HG03103 (cell line): Measurements from ENCODE around the gene FSCN2.

ENCODE experiments used
- ATAC-seq: cut with Tn5 transposase; IDR thresholded peaks from one replicate; pipeline ENCODE4 v1.9.1; 2021; ENCODE audit warnings: low read depth; ENCODE audit not compliant: unreplicated experiment

Gene FSCN2

GRCh38 chr17:81552244-81553017, 24.3 kb downstream of the FSCN2 start, which contains the start of gene FAAP100:
Gene FAAP100 (minus strand): TSS chr17:81552353. CDS start chr17:81552330, 23 bp downstream.
- ATAC-seq: peak; percentile 35

DNA sequence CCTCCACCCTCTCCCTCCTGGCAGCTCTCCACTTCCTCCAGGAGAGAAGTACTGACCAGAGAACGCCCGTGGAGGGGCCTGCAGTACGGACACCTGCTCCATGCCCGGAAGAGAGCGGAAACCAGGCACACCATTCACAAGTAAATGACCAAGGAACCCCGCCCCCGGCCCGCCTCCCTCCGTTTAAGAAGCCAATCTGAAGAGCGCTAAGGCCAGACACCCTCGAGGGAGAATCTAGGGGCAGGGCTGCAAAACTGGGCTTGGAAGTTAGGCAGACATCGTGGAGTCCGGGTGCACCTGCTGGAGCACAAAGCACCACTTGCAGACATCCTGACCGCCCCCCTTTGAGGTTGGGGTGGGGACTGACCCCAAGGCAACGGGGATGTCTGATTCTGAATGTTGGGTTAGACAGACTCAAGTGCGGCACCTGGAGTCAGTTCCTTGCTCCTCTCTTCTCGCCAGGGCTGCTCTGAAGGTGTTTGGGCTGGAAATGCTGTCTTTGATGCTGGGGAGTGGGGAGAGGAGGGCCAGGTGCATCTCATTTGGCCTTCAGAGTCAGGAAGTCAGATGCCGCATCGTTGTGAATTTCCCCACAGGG, 24.9 kb downstream of the FSCN2 start:
- peak; percentile 32 for ATAC-seq

- ATAC-seq: no peak
Measured at GRCh38 chr17:81553616-81554181, 25.5 kb downstream of the FSCN2 start.

DNA sequence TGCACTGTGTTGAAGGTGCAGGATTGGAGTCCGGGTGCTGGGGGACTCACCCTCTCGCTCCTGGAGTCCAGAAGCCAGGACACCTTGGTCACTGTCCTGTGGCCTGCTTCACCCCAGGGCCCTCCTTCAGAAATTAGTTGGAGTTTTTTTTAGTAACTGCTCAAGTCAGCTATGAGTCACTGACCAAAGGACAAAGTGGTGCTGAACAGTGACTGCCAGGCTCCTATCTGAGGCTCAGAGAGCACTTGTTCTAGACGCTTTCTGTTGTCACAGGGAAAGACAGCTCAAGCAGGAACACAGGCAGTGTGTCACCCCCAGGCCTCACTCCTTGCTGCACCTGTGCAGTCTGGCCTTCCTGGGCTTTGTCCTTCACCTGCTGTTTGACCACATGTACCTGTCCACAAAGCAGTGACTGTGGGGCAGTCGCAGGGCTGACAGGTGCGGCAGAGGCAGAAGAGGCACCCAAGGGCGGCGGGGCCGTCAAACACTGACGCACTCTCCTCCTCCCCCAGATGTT, 28.1 kb downstream of the FSCN2 start:
- no peak for ATAC-seq

DNA sequence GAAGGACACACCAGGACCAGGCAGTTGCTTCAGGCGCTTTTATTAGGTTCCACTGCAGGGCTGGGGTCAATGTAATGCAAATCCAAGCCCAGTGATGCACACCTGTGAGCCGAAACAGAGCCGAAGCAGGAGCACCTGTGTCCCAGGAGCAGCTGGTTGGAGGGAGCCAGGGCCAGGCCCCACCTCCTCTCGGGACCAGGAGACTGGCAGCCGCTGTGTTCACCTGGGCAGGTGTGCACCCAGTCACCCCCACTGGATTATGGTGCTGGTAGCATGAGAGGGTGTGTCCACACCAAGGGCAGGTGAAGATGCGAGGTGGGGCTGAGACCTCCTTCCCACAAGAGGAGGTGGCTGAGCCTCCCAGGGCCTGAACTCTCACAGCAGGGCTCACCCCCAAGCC, 28.7 kb downstream of the FSCN2 start:
- no peak for ATAC-seq

DNA sequence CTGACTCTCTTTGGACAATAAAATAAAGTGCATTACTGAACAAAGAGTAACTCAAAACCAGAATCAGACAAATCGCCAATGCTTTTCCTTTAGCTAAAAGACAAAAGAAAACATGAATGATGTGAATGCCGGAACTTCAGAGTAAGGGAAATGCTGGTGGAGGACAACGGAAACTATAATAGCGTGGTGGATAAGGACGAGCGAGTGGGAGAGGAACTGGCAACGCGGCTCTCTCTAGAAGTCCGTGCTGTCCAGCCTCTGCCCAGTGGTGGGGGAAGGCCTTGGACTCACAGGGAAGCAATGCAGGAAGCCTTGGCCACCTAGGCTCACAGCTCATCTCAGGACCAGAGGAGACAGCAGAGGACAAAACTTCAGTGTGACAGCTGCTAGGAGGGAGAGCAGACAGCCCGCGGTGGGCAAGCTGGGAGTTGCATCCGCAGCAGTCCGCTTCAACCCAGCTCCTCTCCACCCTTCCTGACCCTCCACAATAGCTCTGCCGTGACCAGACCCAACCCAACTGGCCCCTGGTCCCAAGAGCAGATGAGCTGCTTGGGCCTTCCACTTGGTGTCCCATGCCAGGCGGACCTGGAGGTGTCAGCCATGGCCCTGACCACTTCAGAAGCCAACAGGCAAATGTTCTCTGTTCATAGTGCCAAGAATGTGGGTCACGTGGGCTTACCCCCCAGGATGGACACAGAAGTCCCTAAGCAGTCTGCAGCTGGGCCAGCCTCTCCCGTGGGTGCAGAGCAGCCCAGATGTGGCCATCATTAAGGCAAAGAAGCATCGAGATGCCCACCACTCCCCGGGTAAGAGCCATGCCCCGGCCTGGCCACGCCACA, 29.3 kb downstream of the FSCN2 start:
- no peak for ATAC-seq

- no peak for ATAC-seq
Measured at GRCh38 chr17:81558115-81558468, 29.9 kb downstream of the FSCN2 start.

DNA sequence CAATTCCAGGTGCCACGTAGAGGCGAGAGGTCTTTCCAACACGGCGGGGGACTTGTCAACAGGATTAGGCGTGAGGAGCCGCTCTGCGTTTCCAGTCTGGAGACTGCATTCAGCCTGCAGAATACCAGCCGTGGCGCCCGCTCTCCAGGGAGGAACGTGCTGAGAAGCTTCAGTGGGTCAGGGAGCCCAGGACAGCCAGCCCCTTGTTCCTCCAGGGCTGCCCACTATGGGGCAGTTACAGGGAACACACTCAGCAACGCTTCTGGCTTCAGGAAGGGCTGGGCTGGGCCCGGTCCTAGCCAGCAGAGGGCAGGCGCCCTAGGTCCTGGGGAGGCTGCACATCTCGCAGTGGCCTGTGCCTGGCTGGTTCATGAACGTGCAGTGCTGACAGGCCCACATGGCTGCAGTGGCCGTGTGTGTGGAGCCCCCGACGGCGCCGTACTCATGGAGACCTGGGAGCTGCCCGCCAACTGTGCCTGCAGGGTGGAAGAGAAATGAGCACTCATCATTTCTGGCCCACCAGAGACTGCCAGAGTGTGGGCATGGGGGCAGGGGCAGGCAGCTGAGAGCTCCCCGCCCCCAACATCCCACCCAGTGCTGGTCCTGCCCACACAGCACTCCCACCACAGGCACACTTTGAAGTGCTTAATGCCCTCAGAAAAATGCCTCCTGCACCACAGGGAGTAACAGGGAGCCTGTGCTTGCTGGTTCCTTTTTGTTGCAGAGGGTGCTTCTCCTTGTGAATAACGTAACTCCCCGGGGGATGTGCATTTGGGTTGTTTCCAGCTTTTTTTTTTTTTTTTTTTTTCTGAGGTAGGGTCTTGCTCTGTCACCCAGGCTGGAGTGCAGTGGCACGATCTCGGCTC, 31.0 kb downstream of the FSCN2 start:
- ATAC-seq: no peak

GRCh38 chr17:81561494-81561885, 33.3 kb downstream of the FSCN2 start:
- no peak for ATAC-seq

- no peak for ATAC-seq
Measured at GRCh38 chr17:81563861-81564586, 35.8 kb downstream of the FSCN2 start.

- ATAC-seq: no peak
Measured at GRCh38 chr17:81564778-81565177, 36.6 kb downstream of the FSCN2 start.

DNA sequence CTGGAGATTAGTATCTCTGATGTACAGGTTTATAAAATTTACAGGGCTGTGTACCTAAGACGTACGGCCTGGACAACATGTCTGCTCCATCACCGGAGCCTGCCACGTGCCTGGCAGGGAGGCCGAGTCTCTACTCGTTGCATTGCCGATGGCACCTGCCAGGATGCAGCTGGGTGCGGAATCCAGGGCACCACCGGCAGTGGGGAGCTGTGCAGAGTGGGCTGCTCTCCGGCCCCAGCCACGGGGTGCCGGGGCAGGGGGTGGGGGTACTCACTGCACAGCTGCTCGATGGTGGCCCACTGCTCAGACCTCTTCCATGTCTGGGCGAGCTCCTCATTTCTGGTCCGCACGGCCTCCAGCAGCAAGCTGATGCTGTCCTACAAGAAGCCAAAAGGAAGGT, 37.1 kb downstream of the FSCN2 start:
- ATAC-seq: no peak

DNA sequence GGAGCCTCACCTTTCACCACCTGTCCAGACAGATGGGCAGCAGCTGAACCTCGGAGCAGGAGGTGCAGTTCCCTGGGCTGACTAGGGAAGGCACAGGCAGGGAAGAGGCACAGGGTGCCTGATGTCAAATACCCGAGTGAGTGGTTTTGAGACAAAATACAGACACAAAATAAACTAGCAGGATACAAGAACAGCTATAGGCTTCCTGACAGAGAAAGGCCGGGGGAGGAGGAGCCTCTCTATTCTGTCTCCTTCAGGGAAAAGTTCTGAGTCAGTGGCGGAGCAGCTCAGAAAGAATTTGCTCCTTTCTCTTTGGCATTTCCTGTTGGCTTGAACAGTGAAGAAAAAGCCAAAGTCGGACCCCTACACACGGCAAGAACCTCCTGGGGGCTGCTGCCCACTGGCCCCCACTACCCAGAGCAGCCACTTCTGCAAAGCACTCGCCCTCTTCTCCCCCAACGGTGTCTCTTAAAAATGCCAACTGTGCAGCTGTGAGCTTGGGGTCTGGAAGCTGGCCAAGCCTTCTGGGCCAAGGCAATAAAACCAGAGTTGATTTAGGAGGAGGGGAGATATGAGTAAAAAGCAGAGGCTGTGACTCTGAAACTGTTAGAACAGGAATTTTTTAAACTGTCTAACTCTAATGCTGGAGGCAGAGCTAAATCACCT, 38.4 kb downstream of the FSCN2 start:
- ATAC-seq: no peak

GRCh38 chr17:81567191-81567590, 39.0 kb downstream of the FSCN2 start:
- ATAC-seq: no peak

DNA sequence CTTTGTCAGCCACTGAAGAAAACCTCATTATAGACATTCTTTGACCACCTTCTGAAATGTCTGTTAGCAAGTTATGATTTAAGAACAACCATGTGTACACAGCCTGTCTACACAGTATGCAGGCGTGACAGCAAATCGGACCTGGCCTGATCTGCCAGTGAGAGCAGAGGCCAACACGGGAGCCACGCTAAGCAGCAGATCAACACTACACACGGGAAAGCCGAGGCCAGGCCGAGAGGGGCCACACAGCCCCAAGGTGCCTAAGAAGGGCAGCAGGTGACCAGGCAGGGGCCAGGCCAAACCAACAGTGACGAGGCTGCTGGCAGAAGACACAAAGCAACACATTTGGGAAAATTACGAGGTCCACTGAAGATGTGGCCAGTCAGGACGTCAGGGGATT, 40.2 kb downstream of the FSCN2 start:
- no peak for ATAC-seq

GRCh38 chr17:81569986-81570514, 41.9 kb downstream of the FSCN2 start:
- no peak for ATAC-seq

- no peak for ATAC-seq
Measured at GRCh38 chr17:81570964-81571363, 42.8 kb downstream of the FSCN2 start.

DNA sequence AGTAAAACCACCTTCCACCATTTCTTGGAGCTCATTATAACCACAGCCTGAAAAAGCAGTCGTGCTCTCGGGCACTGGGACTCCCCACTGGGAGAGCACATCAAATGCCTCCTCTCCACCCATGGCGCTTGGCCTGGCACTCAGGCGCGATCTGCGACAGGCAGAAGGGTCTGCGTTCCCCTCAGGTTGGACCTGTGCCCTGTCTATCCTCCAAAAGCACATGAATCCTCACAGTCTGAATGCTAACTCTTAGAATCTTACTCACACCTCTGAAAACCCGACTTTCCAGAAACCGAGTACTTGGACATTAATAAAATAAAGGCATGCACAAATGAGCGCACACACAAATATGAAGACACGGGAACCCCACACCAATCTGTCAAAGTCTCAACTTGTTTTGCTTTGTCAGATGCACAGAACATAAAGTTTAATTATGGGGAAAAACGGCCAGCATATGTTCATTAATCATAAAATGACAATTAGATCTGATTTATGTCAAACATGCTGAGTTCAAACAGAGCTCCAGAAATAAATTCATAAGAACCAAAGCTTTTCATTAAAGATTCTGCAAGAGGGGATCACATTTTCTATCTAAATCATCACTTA, 44.5 kb downstream of the FSCN2 start:
- ATAC-seq: no peak
